GM21737 (cell line): ENCODE results near the gene MXRA7.
"Not testable (repeated sequence)": the region's sequence is repeated elsewhere in the genome, so short reads cannot be mapped to it uniquely, and the experiment has no call there.

Experiments
- ATAC-seq: cut with Tn5 transposase; IDR thresholded peaks from one replicate; pipeline ENCODE4 v1.9.1; 2021; ENCODE audit warnings: mild to moderate bottlenecking, moderate library complexity; ENCODE audit not compliant: unreplicated experiment

MXRA7 gene

GRCh38 chr17:76710863-76711611, at the start of gene MXRA7:
MXRA7 (minus strand) TSS chr17:76710965; CDS start chr17:76710946, 19 bp downstream.
- ATAC-seq = no peak

DNA sequence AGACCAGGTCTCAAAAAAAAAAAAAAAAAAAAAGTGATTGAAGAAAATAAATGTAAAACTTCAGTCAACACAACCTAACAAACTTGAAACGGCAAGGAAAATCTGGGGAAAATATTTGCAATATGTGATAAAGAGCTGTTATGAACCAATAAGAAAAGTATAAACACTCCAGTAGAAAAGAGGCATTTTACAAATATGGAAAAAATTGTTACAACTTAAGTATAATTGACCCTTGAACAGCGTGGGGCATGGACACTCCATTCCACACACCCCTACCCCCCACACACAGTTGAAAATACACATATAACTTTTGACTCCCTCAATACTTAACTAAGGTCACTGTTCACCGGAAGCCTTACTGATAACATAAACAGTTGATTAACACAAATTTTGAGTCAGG, 47.8 kb upstream of the MXRA7 start:
- ATAC-seq = no peak

GRCh38 chr17:76757256-76757655, 46.5 kb upstream of the MXRA7 start:
- no peak for ATAC-seq

DNA sequence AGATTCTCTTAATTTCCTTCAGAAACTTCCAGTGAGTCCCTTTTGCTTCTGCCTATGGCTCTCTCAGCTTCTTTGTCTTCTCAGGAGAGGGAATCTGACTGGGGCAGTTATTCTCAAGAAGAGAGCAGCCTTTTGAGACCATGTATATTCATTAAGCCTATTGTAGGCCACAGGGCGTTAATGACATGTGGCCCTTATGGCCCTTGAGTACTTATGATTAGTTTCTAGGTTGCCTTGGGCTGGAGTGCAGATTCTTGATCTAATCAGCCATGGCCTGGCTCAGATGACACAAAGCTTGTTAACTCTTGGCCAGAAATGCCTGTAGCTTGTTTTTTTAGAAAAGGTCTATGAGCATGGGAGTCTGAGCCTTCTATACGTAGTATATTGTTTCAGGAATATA, 44.5 kb upstream of the MXRA7 start:
- no peak for ATAC-seq

GRCh38 chr17:76753061-76753961, 42.5 kb upstream of the MXRA7 start:
- no peak for ATAC-seq

DNA sequence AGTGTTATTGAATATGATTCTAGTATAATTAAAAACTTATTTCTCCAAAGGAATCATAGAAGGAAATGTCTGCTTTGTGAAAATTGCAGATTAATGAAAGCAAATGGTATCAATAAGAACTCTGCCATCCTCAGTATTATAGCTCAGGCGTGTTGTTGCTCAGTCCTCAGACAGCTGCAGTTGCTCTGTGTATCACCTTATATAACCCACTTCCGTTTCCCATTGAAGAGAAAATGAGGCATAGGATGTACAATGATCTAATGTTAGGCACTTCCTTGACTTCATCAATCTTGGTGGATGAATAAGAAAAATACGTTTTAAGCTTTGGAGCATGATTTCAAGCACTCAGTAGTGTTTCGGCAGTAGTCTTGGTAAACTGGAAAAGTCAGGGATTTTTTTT, 41.2 kb upstream of the MXRA7 start:
- ATAC-seq = no peak

GRCh38 chr17:76751416-76751993, 40.7 kb upstream of the MXRA7 start:
- ATAC-seq = no peak

DNA sequence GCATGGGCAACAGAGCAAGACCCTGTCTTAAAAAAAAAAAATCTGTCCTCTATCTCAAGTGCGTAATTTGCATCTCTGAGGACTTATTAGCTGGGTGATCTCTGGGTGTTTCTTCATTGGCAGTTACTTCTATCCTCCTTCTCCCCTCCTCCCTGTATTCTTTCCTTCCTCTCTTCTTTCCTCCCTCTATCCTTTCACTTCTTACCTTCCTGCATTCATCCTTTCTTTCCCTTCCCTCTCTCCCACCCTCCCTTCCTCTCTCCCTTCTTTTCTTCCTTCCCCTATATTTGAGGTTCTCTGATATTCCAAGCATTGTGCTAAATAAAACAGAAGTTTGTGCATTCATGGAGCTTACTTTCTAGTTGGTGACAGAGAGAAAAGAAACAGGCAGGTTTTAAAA, 37.9 kb upstream of the MXRA7 start:
- no peak for ATAC-seq

- ATAC-seq = no peak
Measured at GRCh38 chr17:76747716-76748363, 37.1 kb upstream of the MXRA7 start.

GRCh38 chr17:76745785-76746184, 35.0 kb upstream of the MXRA7 start:
- ATAC-seq = not testable (repeated sequence)

- no peak for ATAC-seq
Measured at GRCh38 chr17:76744747-76745146, 34.0 kb upstream of the MXRA7 start.

DNA sequence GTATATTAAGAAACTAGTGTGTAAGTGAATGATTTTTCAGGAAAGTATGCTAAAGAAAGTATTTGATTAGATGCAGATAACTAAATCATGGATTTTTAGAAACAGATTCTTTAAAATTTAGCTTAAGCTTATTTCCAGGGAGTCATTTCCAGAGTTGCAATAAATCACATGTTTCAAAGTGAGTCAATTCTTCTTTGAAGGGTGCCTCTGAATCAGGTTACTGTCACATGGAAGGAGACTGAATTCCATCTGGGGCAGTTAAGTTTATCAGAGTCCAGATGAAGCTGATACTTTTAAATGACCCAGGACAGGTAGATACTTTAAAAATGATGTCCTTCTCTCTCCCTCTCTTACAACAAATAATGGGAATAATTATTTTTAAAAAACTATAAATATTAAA, 32.2 kb upstream of the MXRA7 start:
- no peak for ATAC-seq

DNA sequence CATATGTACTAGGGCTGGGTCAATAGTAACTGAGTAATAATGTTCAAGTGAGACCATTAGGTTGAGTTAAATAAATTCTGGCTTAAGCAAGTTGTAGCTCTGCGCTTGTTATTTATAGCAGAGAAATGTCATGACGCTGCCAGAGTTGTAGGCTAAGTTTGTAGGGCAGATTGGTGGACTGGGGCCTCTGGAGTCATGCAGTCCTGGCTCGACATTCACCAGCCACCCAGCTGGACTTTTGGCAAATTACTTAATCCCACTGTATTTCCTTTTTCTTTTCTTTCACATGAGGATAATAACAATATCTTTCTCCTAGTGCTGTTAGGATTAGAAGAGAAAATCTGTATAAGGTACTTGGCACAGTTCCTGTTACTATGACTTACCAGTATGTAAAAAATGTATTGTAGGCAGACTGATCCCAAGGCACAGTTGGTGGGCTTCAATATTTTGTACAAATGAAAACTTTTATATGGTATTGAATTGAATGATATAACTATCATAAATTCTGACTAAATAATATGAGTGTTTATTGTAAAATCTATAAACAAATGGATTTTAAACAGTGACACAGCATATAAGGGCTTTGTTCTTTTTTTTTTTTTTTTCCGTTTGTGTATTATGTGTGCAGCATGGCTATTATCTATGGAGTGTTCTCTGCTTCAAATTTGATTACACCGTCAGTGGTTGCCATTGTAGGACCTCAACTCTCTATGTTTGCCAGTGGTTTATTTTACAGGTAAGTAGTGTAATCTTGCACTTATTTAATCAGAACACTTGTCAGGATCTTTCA, 29.8 kb upstream of the MXRA7 start:
- no peak for ATAC-seq

DNA sequence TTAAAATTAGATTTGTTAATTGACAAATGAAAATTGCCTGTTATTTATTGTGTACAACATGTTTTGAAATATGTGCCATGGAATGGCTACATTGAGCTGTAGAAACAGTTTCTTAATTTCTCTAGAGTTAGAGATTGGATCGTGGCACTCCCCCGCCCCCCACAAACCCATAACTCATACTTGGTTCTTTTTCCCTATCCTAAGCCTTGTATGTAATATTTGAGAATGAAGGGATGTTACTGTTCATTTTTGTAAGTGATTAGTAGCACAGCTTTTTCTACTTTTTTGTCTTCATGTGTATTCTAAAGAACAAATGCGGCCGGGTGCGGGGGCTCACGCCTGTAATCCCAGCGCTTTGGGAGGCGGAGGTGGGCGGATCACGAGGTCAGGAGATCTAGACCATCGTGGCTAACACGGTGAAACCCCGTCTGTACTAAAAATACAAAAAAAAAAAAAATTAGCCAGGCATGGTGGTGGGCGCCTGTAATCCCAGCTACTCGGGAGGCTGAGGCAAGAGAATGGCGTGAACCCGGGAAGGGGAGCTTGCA, 28.9 kb upstream of the MXRA7 start:
- ATAC-seq = not testable (repeated sequence)

DNA sequence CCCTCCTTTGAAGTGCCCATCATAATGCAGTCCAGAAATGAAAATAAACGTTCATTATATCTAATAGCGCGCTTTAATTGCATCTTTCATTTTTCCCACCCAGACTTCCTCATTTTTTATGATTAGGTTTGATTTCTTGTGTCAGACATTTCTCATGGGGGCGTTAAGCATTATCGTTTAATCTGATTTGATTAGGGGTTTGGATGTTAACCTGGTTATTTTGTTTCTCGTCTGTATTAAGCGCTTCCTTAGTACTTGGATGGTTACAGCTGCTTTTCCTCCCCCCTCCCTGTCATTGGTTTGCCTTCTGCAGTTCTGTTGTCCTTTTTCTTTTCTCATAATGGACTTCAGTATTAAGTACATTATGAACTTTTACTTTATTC, 27.7 kb upstream of the MXRA7 start:
- ATAC-seq = no peak

DNA sequence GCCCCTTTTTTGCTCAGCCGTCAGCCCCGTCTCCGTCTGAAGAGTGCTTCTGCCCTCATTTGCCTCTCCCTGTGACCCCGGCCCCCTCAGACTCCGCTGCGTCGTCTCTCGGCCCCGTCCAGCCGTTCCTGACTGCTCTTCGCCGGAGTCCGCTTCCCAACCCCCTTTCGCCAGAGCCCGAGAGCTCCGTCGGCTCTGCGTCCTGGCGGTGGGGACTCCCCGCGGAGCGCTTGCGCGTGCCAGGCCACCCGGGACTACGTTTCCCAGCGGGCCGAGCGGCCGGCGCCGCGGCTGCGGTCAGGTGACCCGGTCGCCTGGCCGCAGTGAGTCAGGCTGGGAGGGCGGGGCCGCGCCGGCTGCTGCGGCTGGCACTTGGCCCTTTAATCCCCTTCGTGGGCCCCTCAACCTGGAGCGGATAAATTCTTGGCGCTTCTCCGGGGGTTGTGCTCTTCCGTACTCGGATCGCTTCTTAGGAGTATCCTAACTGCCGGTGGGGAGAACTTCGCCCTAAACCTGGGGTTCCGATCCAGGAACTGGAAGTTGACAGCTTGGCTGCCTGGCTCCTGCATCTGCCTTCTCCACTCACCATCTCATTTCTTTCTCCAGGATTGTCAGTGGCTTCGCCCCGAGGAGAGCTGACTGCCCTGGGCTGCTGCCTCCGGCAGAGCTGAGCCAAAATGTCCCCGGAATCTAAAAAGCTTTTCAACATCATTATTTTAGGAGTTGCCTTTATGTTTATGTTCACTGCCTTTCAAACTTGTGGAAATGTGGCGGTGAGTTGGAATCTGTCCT, 27.1 kb upstream of the MXRA7 start, which contains the start of gene MFSD11:
Gene MFSD11 (plus strand): TSS at position 444 of the 792 bp plus-strand sequence. CDS start 234 bp downstream, at position 678.
- peak; percentile 54 for ATAC-seq

DNA sequence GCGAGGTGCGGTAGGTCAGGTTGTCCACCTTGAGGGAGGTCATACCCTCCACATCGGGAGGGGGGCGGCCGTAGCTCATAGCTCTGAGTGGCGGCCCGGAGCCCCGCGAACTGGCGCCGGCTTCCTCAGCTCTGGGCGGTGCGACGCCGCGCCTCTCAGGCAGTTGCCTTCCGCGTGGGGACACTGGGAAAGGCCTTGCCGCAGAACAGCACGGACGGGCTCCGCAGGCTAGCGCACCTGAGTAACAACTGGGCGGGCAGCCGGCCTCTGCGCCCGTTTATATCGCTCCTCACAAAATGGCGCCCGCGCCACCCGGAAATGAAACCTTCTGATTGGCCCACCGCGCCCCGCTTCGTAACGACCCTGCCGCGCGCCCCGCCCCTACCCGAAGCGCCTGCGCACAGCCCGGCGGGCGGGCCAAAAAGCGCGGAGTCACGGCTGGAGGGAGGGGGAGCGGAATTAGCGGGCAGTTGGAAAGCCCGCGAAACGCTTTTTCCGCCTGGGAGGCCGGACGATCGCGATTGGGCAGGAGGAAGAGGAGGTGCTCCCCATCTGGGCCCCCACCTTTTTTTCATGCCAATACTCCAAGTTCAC, 26.4 kb upstream of the MXRA7 start, which contains the start of gene SRSF2:
Gene SRSF2 (minus strand): TSS at position 250 of the 594 bp plus-strand sequence. CDS start 171 bp downstream, at position 79.
- peak; percentile 65 for ATAC-seq

DNA sequence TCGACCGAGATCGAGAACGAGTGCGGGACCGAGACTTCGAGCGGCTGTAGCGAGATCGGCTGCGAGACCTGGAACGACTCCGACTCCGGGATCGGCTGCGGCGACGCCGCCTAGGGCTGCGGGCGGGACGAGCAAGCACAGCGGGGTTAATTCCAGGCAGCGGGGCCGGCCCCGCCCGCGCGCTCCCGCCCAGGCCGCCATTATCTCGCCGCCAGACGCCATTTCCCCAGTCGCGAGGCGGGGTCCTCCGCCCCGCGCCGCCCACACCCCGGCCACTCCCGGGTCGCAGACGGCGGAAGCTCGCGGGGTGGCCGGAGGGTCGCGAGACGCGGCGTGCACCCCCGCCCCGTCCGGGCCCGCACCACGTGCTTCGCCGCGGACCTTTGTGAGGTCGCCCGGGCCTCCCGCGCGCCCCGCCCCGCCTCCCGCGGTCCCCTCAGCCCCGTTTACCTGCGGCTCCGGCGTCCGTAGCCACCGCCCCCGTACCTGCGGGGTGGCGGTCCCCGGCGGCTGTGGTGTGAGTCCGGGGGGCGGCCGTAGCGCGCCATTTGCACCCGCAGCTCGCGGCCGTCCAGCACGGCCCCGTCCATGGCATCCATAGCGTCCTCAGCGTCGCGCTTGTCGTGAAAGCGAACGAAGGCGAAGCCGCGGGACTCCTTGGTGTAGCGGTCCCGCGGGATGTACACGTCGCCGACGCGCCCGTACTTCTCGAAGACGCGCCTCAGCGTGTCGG, 25.8 kb upstream of the MXRA7 start:
- peak; percentile 19 for ATAC-seq
